ENCODE data around the gene MYOCD.
"Not testable (repeated sequence)": the region's sequence is repeated elsewhere in the genome, so short reads cannot be mapped to it uniquely, and the experiment has no call there.

The MYOCD gene, protein sequence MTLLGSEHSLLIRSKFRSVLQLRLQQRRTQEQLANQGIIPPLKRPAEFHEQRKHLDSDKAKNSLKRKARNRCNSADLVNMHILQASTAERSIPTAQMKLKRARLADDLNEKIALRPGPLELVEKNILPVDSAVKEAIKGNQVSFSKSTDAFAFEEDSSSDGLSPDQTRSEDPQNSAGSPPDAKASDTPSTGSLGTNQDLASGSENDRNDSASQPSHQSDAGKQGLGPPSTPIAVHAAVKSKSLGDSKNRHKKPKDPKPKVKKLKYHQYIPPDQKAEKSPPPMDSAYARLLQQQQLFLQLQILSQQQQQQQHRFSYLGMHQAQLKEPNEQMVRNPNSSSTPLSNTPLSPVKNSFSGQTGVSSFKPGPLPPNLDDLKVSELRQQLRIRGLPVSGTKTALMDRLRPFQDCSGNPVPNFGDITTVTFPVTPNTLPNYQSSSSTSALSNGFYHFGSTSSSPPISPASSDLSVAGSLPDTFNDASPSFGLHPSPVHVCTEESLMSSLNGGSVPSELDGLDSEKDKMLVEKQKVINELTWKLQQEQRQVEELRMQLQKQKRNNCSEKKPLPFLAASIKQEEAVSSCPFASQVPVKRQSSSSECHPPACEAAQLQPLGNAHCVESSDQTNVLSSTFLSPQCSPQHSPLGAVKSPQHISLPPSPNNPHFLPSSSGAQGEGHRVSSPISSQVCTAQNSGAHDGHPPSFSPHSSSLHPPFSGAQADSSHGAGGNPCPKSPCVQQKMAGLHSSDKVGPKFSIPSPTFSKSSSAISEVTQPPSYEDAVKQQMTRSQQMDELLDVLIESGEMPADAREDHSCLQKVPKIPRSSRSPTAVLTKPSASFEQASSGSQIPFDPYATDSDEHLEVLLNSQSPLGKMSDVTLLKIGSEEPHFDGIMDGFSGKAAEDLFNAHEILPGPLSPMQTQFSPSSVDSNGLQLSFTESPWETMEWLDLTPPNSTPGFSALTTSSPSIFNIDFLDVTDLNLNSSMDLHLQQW

DNA sequence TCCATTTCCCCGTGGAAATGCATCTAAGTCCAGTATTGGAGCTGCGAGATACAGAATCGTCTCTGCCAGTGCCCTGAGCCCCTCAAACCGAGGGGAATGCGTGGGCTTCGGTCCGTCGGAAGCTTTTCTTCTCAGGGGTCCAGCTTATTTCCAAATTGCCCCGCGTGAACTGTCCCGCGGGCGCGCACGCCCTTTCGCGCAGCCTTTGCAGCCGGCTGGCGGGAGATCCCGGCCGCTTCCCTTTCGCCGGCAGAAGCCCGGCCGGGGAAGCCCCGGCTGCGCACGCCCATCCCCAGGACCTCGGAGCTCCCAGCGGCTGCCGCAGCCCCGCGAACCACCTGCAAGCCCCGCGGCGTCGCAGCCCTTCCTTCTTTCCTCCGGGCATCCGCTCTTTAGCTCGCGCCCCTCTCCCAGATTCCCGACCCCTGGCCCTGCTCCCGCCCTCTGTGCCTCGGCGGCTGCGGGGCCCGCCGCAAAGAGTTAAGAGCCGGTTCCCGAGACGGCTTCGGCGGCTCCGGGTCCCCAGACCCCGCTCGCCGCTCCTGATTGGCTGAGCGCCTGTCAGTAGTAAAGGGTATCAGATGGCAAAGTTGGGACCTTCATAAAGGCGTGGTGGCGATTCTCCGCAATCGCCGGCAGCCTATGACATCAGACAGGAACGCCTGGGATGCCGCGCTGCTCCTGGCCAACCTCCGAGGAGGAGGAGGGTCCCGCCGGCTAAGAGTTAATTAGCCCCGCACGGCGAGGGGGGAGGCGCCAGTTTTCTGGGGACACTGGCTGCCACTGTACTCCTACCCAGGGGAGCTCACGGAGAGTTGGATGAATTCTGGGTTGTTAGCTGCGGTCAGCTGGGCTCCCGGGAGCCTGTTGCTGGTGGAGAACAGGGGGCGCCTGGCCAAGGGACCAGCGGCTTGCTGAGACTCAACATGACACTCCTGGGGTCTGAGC lies at the start of gene MYOCD:
MYOCD (plus strand) TSS at position 628 of the 948 bp plus-strand sequence; CDS start at position 927, 299 bp downstream.
- no peak for DNase-seq (ENCODE audit: low read depth)

DNA sequence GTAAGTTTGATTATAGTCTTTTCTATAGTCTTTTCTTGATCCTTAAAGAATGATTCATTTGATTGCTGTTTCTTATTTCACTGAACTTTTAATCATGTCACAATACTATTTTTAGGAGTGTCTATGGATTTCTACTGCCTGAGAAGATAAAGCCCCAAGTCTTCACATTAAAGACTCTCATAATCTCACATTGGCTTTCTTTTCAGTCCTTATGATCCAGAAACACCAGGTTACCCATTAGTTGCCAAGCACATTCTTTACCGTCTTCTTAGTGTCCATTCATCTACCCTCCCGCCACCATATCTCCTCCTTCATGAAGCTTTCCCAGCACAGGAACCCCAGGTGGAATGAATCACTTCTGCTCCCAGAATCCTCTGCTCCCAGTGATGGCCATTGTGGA lies 49.5 kb upstream of the MYOCD start:
- DNase-seq (ENCODE audit: low read depth), result no peak

DNA sequence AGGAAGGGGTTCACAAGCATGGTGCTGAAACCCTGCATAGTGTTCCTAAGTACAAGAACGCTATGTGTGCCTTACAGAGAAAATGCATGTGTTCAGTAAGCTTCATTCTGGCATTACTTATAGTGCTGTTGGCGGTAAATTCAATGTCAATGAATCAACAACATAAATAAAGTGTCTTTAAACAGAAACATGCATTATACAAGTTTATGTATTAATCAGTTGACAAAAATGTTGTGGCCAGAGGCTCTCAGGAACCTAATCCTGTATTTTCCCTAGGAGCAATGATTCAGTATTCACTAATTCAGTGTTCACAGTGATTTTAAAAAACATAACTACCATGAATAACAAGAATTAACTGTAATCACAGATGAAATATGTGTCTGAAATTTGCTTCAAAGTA lies 47.1 kb upstream of the MYOCD start:
- DNase-seq (ENCODE audit: low read depth), result peak; percentile 31

DNA sequence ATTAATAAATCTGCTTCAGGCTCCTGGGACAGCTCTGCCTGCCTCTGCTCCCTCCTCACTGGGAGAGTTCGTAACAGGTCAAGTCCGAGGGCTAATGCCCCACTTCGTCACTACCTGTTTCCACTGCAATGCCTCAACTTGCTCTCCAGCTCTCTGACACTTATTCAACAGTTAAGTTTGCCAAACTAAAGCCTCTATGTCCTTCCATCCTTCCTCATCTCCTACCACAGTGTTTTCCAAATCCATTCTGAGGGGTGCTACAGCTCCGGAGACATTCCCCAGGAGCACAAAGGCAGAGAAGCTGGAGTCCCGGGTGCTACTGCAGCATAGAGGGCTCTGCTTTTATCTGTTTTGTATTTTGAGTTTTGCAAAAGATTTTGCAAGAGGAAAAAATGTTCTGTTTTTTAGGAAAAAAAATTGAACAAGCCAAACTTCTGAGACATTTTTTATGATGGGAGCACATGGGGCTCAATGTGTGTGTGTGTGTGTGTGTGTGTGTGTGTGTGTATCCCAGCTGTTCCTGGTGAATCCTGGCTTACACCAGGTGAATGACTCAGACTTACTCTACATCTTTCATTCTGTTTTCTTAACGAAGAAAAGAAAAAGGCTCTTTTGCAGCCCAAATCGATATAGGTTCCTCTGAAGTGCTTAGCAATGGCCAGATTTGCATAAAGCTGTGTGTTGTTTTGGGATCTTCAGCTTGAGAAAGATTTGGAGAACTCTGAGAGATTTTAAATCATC lies 46.1 kb upstream of the MYOCD start:
- peak; percentile 42 for DNase-seq (ENCODE audit: low read depth)

DNA sequence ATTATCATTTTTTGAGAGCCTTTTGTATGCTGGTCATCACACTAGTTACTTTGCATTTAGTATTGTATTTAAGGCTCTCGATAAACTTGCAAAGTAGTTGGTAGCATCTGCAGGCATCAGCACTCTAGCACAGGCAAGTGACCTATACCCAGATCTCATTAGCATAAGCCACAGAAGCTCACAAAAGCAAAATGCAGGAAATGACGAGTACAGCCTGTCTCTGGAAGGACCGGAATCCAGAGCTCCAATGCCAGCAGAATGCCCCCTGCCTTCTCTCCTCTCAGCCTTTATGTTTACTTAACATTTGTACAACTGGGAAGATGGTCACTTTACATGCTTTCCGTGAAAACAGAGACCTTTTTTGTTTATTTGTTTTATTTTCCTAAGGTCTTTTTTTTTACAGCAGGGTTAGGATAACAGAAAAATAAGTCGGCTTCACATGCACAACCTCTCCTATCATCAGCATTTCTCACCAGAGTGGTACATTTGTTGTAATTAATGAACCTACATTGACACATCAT lies 45.4 kb upstream of the MYOCD start:
- peak; percentile 87 for DNase-seq (ENCODE audit: low read depth)

DNA sequence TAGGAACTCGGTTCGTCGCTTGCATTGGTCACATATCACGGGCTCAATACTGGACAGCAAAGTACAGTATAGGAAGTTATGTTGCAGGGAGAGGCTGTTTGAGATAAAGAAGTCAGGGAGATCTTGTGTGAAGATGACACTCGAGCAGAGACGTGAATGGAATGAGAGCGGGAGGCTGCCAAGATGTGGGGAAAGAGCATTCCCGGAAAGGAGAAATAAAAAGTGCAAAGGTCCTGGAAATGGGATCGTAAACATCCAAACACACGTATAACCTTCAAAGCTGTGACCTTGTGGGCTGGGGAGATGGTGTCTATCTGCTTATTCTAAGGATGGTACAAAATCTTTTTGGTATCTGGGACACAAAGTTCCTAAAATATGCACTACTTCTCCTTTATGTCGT lies 43.0 kb upstream of the MYOCD start:
- DNase-seq (ENCODE audit: low read depth), result no peak

DNA sequence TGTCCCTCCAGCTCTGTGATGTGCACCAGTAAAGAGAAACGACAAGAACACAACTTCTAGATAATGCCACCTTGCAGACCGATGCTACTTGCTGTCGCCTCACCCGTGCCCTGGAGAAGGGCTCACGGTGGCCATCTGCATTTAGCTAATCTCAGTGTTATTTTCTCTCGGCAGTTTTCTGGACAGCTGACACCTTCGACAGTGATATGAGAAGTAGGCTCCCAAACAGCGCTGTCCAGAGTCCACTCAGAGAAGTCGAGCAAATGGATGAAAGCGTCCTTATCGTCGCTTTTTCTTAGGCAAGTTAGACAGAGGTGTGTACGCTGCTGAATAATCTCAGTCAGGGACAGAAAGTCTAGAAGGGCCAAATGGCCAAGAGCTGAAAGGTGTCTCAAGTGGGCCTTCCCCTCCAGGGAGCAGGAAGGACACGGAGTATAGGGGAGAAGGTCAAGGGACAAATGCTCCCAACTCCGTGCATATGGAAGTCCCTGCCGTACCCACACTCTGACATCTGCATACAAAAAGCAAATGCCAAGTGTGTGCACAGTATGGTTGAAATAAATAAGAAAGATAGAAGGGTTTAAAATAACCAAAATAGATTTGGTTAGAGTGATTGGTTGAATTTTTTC lies 42.4 kb upstream of the MYOCD start:
- no peak for DNase-seq (ENCODE audit: low read depth)

DNA sequence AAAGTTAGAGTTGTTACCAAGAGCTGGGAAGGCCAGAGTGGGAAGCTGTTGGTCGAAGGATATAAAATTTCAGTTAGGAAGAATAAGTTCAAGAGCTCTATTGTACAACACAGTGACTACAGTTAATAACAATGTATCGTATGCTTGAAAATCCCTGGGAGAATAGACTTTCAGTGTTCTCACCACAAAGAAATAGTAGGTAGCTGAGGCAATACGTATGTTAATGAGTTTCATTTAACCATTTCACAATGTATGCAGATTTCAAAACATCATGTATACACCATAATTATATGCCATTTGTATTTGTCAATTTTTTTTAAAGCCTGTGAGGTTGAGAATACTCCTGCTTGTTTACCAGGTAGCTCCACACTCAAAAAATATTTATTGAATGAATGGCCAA lies 41.5 kb upstream of the MYOCD start:
- DNase-seq (ENCODE audit: low read depth), result peak; percentile 56

DNA sequence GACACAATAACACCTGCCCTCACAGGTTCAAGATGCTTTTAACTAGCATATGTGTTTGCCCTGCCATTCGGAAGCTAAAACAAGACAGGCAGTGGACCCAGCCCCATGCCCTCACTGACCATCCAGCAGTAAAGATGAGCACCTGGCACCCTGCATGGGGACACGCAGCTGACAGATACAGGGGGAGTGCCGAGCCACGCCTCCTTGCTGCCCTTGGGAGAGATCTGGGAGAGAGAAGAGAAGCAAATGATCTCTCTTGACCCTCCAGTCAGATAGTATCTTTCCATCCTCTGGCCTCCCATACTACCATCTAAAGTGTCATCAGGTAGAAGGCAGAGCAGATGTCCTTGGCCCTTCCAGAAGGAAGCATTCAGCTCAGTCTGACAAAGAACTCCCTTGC lies 40.6 kb upstream of the MYOCD start:
- DNase-seq (ENCODE audit: low read depth), result no peak

DNA sequence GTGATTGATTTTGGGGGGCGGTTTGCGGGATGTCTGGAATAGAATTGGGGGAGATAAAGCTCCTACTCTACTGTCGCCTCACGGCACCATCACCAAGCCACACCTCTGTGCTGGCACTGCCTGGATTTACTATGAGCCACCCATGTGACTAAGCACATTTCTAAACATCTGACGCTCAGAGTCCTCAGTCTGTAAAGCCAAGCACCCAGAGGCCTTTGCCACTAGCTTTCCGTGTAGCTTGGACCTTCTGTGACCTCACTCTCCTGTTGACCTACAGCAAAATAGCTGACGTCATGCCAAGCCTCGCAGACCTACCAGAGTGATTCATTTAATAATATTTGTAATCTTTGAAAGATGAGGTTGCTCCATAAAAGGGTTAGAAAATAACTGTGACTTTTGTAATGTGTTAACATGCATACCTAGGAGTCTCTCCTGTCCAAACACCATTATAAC lies 38.5 kb upstream of the MYOCD start:
- peak; percentile 85 for DNase-seq (ENCODE audit: low read depth)

DNA sequence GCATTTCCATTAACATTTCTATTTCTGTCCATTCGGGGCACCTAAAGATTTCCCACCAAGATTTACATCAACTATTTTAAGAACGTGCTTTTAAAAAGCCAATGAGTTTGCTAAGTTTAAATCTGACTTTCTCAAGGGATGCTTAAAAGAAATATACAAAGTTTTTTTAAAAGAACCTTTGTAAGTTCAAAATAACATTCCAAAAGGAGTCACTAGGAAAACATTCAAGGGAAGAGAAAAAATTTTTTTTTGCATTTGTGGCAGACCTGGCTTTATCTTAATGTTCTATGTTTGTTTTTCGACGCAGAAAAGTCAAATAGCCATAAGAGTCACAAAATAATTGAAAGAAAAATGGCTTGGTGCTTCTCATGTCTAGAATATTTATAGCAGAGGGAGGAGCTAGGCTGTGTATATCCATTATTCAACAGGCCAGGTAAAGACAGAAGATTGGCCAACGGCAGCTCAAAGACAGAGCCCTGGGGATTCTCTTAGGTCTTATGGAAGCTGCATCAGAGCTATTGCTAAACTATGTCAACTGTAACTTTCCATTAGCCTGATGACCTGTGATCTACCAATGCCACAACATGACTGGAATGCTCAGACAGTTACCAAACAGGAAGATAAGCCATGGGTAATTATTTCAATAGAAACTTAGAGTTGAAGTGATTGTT lies 37.8 kb upstream of the MYOCD start:
- DNase-seq (ENCODE audit: low read depth), result peak; percentile 20

DNA sequence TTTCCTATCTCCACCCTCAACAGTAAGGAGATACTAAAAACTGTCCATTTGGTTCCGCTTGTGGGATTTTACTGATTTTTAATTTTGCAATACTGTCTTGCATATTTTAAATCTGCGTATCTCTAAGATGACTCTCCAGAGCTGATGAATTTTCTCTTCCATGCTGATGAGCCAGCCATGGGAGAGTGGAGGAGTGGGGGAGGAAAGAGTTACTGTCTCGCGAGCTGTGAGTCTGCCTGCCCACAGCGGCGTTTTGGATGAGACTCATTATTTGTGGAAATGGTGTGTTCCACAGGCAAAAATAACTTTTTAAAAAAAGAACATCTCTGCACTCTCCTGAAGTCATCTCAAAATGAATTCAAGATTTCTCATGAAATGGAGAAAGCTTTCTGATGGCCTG lies 34.6 kb upstream of the MYOCD start:
- no peak for DNase-seq (ENCODE audit: low read depth)

DNA sequence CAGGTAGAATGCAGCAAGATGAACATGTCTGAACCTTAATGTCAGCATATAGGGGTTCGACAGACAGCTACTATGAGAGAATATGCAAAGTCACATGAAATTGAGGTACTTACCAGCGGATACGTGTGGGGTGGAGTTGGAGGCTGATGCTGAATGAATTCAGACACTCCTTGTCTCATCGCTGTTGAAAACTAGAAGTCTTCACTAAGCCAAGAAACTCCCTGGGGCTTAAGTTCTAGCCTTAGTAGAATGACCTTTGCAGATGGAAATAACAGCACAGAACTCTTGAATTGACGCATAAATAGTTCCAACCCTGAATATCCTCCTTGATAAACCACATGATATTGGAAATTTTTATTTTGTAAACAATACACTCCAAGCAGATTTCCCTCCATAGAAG lies 32.9 kb upstream of the MYOCD start:
- DNase-seq (ENCODE audit: low read depth), result no peak

DNA sequence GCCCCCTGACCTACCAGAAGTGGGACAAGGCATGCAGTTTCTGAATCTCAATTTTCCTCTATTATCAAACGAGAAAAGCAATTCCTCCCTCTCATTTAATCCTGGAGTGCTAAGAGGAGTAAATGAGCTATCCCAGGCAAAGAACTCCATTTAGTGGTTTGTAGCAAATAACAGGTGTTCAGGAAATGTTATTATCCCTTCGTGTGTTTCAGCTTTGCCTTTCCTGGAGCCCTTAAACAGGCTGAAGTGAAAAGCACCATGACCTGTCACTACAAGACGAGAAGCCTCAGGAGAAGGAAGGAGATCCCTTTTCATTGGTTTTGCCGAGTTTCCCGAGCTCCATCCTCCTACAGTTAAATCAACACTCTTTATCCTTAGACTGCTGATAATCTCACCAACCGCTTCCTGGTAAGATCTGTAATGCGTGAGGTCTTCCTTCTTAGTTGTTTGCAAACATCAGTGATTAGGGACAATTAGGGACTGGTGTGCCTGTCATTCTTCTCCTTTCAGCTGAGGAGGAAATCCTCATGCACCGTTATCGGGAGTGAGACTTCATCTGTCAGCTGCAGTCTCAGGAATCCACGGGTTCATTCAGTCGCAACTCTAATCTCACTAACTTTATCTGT lies 30.8 kb upstream of the MYOCD start:
- no peak for DNase-seq (ENCODE audit: low read depth)

DNA sequence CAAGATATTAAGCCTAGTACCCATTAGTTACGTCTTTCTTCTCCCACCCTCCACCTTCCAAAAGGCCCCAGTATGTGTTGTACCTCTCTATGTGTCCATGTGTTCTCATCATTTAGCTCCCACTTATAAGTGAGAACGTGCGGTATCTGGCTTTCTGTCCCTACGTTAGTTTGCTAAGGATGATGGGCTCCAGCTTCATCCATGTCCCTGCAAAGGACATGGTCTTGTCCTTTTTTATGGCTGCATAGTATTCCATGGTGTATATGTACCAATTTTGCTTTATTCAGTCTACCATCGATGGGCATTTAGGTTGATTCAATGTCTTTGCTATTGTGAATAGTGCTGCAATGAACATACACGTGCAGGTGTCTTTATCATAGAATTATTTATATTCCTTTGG lies 29.7 kb upstream of the MYOCD start:
- DNase-seq (ENCODE audit: low read depth), result not testable (repeated sequence)

DNA sequence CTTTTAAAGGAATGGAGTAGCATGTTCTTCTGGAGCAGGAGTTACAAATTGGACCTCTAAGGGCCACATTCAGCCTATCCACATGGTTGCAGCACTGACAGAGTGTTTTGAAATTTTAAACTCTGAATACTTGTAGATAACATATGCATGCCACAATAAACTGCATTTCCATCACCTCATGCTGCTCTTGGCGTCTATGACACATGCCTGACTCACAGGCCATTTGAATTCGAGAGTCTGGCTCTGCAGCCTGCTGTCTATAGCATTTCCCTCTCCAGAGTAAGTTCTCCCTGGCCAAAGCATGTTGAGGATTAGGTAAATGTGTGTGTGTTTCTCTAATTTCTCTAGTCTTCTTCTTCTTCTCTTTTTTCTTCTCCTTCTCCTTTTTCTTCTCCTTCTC lies 28.7 kb upstream of the MYOCD start:
- DNase-seq (ENCODE audit: low read depth), result peak; percentile 83

DNA sequence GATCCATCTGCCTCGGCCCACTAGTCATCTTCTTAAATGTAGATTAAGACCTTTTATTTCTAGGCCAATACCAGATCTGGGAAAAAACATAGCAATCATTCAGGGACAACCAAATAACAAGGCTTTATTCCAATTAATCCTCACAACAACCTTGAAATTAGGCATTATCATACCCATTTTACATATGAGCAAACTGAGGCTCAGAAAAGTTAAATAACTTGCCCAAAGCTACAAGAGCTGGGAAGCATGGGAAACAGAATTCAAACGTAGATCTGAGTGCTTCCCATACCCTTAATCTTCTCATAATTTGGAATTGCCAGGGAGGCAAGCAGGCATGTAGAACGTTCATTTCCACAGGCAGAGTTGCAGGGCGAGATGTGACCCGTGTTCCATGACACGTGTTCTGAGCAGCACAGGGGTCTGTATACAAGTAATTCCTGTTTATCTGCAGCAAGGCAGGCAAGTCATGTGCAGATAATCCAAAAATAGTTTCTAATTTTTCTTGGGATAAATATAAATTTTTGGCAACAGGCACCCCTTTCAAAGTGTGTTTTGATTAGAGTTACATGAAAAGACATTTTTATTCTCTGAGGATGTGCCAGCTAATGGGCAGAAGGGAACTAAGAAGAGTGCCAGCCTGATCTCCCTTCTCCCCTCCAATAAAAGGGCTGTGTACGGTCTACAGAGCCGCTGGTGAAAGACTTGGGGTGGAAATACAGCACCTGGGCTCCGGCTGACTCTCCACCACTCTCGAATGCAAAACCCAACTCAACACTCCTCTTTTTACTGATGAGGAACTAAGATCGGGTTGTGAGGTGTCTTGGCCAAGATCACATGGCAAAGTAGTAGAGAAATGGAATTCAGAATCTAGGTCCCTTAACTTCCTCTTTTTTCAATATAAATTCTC lies 27.7 kb upstream of the MYOCD start:
- DNase-seq (ENCODE audit: low read depth), result no peak

DNA sequence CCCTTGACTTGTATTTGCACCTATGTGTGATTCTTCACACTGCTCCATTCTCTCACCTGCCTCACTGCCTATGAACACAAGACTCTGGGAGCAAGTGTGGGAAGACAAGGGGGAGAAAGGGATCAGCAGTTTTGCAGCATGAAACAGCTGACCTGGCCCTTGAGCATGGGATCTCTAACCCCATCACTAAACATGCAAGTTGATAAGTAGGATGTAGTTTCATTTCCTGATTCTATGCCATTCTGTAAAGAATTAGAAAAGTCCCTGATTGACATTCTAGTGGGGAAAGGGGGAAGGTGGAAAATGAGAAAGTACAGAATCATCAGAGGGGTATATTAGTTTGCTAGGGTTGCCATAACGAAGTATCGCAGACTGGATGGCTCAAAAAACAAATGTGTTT lies 25.3 kb upstream of the MYOCD start:
- no peak for DNase-seq (ENCODE audit: low read depth)
